ENCODE measurements around the gene DNAI1. TPM values are rescaled to one million over a fixed set of nuclear protein-coding genes. Genes with fewer than 3 reads are reported as not detected.

Gene DNAI1
- total RNA-seq, 1 experiment from 2014 or later = 1.1 TPM

DNA sequence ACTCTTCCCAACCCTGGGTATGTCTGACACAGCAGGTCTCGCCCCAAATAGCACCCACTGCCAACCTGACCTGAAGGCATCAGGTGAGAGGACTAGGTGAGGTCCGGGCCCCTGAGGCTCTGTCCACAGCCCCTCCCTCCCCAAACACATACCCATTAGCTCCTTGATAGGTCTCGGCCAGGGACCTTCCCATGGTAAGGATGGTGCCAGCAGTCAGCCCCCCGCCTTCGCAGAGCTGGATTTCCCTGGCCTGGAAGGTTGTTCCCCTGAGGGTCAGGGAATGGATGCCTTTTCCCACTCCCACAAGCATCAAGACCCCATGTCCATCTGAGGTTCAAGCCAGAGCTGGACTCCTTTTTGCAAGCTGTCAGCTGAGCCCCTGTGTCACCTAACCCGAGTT lies 61.5 kb downstream of the DNAI1 start:
- CTCF ChIA-PET = interaction anchor here (1.6 to 2.0 kb wide), 4 partner anchors 26 to 84 kb away, joined by 4 to 8 read pairs (median 7); no protein-coding TSS in a partner anchor
- no peak overlapping the region for H3K9ac ChIP-seq (ENCODE audit: low read length)
- no peak for ATAC-seq
- no peaks in the 10 kb centered on the region for H4K20me1 ChIP-seq (ENCODE audit: insufficient read depth)
- no peaks in the 10 kb centered on the region for H3K79me2 ChIP-seq (ENCODE audit: insufficient read depth, low read length)
- peaks cover 4% of the 10 kb centered on the region; the same call in 1 of the 2 replicates for H3K27me3 ChIP-seq (ENCODE audit: insufficient read depth, low read length)
- POLR2A ChIA-PET = no interaction called here
- H3K27ac ChIP-seq (ENCODE audit: low read depth, low read length) = no peak overlapping the region
- no peak overlapping the region for H2AFZ ChIP-seq (ENCODE audit: low read depth, low read length, poor library complexity, severe bottlenecking)
- BruUV-seq (replicated peaks) = no TSS peak
- no peaks in the 10 kb centered on the region for H3K9me3 ChIP-seq (ENCODE audit: control insufficient read depth in 1 of 2, insufficient read depth in 1 of 2, low read depth in 1 of 2, low read length in 2 of 2)
- DNase-seq (ENCODE audit: low read depth, low spot score) = no peak
- H3K36me3 ChIP-seq (ENCODE audit: control insufficient read depth in 1 of 2, insufficient read depth in 2 of 2, low read length in 2 of 2) = no peaks in the 10 kb centered on the region
- H3K4me3 ChIP-seq (replicated peaks in 1 of 2; ENCODE audit: low read depth in 1 of 2, low read length in 2 of 2) = no peak overlapping the region
- H3K4me2 ChIP-seq (ENCODE audit: low read length) = no peak overlapping the region
- intact Hi-C loops (cut with micrococcal nuclease) = no loop called here
- TF ChIP-seq, protein P1, sequence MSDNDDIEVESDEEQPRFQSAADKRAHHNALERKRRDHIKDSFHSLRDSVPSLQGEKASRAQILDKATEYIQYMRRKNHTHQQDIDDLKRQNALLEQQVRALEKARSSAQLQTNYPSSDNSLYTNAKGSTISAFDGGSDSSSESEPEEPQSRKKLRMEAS (IDR thresholded peaks at IDR 0.05) = no peak
- TF ChIP-seq JUND (IDR thresholded peaks at IDR 0.05) (no peak), EZH2 (IDR thresholded peaks at IDR 0.05) (no peak), POLR2AphosphoS5 (IDR thresholded peaks at IDR 0.05; ENCODE audit: low read depth, low read length) (no peak), TCF7L2 (IDR thresholded peaks at IDR 0.05; ENCODE audit: borderline replicate concordance, extremely low read depth, insufficient read depth, insufficient read length) (no peak)
- TF ChIP-seq, protein P2, sequence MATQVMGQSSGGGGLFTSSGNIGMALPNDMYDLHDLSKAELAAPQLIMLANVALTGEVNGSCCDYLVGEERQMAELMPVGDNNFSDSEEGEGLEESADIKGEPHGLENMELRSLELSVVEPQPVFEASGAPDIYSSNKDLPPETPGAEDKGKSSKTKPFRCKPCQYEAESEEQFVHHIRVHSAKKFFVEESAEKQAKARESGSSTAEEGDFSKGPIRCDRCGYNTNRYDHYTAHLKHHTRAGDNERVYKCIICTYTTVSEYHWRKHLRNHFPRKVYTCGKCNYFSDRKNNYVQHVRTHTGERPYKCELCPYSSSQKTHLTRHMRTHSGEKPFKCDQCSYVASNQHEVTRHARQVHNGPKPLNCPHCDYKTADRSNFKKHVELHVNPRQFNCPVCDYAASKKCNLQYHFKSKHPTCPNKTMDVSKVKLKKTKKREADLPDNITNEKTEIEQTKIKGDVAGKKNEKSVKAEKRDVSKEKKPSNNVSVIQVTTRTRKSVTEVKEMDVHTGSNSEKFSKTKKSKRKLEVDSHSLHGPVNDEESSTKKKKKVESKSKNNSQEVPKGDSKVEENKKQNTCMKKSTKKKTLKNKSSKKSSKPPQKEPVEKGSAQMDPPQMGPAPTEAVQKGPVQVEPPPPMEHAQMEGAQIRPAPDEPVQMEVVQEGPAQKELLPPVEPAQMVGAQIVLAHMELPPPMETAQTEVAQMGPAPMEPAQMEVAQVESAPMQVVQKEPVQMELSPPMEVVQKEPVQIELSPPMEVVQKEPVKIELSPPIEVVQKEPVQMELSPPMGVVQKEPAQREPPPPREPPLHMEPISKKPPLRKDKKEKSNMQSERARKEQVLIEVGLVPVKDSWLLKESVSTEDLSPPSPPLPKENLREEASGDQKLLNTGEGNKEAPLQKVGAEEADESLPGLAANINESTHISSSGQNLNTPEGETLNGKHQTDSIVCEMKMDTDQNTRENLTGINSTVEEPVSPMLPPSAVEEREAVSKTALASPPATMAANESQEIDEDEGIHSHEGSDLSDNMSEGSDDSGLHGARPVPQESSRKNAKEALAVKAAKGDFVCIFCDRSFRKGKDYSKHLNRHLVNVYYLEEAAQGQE (IDR thresholded peaks at IDR 0.05; ENCODE audit: low read depth) = no peak
- TF ChIP-seq, protein P3, sequence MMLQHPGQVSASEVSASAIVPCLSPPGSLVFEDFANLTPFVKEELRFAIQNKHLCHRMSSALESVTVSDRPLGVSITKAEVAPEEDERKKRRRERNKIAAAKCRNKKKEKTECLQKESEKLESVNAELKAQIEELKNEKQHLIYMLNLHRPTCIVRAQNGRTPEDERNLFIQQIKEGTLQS (IDR thresholded peaks at IDR 0.05) = no peak
- TF ChIP-seq, protein P4, sequence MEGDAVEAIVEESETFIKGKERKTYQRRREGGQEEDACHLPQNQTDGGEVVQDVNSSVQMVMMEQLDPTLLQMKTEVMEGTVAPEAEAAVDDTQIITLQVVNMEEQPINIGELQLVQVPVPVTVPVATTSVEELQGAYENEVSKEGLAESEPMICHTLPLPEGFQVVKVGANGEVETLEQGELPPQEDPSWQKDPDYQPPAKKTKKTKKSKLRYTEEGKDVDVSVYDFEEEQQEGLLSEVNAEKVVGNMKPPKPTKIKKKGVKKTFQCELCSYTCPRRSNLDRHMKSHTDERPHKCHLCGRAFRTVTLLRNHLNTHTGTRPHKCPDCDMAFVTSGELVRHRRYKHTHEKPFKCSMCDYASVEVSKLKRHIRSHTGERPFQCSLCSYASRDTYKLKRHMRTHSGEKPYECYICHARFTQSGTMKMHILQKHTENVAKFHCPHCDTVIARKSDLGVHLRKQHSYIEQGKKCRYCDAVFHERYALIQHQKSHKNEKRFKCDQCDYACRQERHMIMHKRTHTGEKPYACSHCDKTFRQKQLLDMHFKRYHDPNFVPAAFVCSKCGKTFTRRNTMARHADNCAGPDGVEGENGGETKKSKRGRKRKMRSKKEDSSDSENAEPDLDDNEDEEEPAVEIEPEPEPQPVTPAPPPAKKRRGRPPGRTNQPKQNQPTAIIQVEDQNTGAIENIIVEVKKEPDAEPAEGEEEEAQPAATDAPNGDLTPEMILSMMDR (IDR thresholded peaks at IDR 0.05 in 2 of 3, conservative IDR thresholded peaks at IDR 0.05 in 1 of 3; ENCODE audit: borderline replicate concordance in 1 of 3, insufficient read depth in 1 of 3, low read depth in 2 of 3, low read length in 2 of 3) = no peak
- RAD21 ChIA-PET (ENCODE audit: low non-redundant PET in 1 of 2, low total read pairs in 2 of 2, uncharacterized antibody in 2 of 2, unreplicated experiment in 2 of 2) = no interaction called here
- peaks cover 8 to 17% of the 10 kb centered on the region in 2 experiments; a peak in 3 of 4 replicates for H3K4me1 ChIP-seq (ENCODE audit: control insufficient read depth in 1 of 2, insufficient read depth in 2 of 2, low read length in 2 of 2)
- H3K9me2 ChIP-seq (ENCODE audit: insufficient read depth) = no peaks in the 10 kb centered on the region
